Adipocyte (in vitro differentiated cells): ENCODE measurements around the gene DEFB132.
"Not testable (repeated sequence)": the region's sequence is repeated elsewhere in the genome, so short reads cannot be mapped to it uniquely, and the experiment has no call there.

Source experiments
- DNase-seq: peaks from one replicate; pipeline ENCODE4 v3.0.0-alpha.2; 2015; ENCODE audit warnings: low read depth
- H3K27me3 ChIP-seq: replicated peaks from 2 replicates; pipeline ENCODE4 v1.7.0; 2013; ENCODE audit warnings: mild to moderate bottlenecking, low read length, moderate library complexity; ENCODE audit not compliant: control insufficient read depth, insufficient read depth
- H3K36me3 ChIP-seq: 2 replicates; pipeline ENCODE4 v1.7.0; 2013; ENCODE audit warnings: low read length, mild to moderate bottlenecking, moderate library complexity; ENCODE audit not compliant: control insufficient read depth, insufficient read depth, severe bottlenecking
- H3K4me1 ChIP-seq: 2 replicates; pipeline ENCODE4 v1.7.0; 2013; ENCODE audit warnings: mild to moderate bottlenecking, low read length, moderate library complexity; ENCODE audit not compliant: control insufficient read depth, insufficient read depth
- H3K4me3 ChIP-seq: 2 replicates; pipeline ENCODE4 v1.7.0; 2013; ENCODE audit warnings: mild to moderate bottlenecking, low read length, moderate library complexity
- H3K9ac ChIP-seq: 2 replicates; pipeline ENCODE4 v1.7.0; 2013; ENCODE audit warnings: mild to moderate bottlenecking, low read length, moderate library complexity
- H3K9me3 ChIP-seq: 2 replicates; pipeline ENCODE4 v1.7.0; 2013; ENCODE audit warnings: mild to moderate bottlenecking, low read length, moderate library complexity; ENCODE audit not compliant: control insufficient read depth

The DEFB132 gene

GRCh38 chr20:227439-228105 lies 30.0 kb upstream of the DEFB132 start:
- no peak overlapping the region for H3K4me3 ChIP-seq
- no peak overlapping the region for H3K9ac ChIP-seq
- no peaks in the 10 kb centered on the region for H3K36me3 ChIP-seq
- H3K9me3 ChIP-seq = no peaks in the 10 kb centered on the region
- H3K27me3 ChIP-seq = peaks cover 30% of the 10 kb centered on the region
- no peaks in the 10 kb centered on the region for H3K4me1 ChIP-seq
- no peak for DNase-seq

GRCh38 chr20:235891-236290 lies 21.6 kb upstream of the DEFB132 start:
- Histone ChIP-seq H3K9ac (no peak overlapping the region), H3K9me3 (no peaks in the 10 kb centered on the region), H3K27me3 (no peaks in the 10 kb centered on the region), H3K36me3 (no peaks in the 10 kb centered on the region), H3K4me3 (no peak overlapping the region), H3K4me1 (peaks cover 10% of the 10 kb centered on the region)
- DNase-seq = peak; percentile 73

GRCh38 chr20:237489-237888 lies 20.0 kb upstream of the DEFB132 start:
- DNase-seq = no peak
- H3K9me3 ChIP-seq = no peaks in the 10 kb centered on the region
- H3K9ac ChIP-seq = peak overlapping the region; percentile 41
- no peak overlapping the region for H3K4me3 ChIP-seq
- peaks cover 10% of the 10 kb centered on the region for H3K4me1 ChIP-seq
- no peaks in the 10 kb centered on the region for H3K27me3 ChIP-seq
- H3K36me3 ChIP-seq = no peaks in the 10 kb centered on the region

- H3K4me1 ChIP-seq = peaks cover 10% of the 10 kb centered on the region
- no peaks in the 10 kb centered on the region for H3K9me3 ChIP-seq
- no peaks in the 10 kb centered on the region for H3K36me3 ChIP-seq
- no peaks in the 10 kb centered on the region for H3K27me3 ChIP-seq
- H3K4me3 ChIP-seq = no peak overlapping the region
- DNase-seq = peak; percentile 20
- peak overlapping the region; percentile 41 for H3K9ac ChIP-seq
These were observed 19.6 kb upstream of the DEFB132 start for GRCh38 chr20:237929-238328.

- Histone ChIP-seq H3K9ac (no peak overlapping the region), H3K4me3 (no peak overlapping the region), H3K4me1 (no peaks in the 10 kb centered on the region), H3K9me3 (peaks cover 13% of the 10 kb centered on the region), H3K36me3 (no peaks in the 10 kb centered on the region), H3K27me3 (no peaks in the 10 kb centered on the region)
- no peak for DNase-seq
These were observed 14.6 kb upstream of the DEFB132 start for GRCh38 chr20:242905-243304.

GRCh38 chr20:251354-251753 lies 6.2 kb upstream of the DEFB132 start:
- no peak overlapping the region for H3K4me3 ChIP-seq
- no peak overlapping the region for H3K9ac ChIP-seq
- H3K27me3 ChIP-seq = peaks cover 22% of the 10 kb centered on the region
- no peak for DNase-seq
- no peaks in the 10 kb centered on the region for H3K36me3 ChIP-seq
- H3K4me1 ChIP-seq = no peaks in the 10 kb centered on the region
- peaks cover 10% of the 10 kb centered on the region for H3K9me3 ChIP-seq

- H3K9ac ChIP-seq = no peak overlapping the region
- no peaks in the 10 kb centered on the region for H3K36me3 ChIP-seq
- H3K27me3 ChIP-seq = peaks cover 34% of the 10 kb centered on the region
- H3K4me3 ChIP-seq = no peak overlapping the region
- no peaks in the 10 kb centered on the region for H3K4me1 ChIP-seq
- no peak for DNase-seq
- no peaks in the 10 kb centered on the region for H3K9me3 ChIP-seq
These were observed 4.7 kb upstream of the DEFB132 start for GRCh38 chr20:252801-253200.

- not testable (repeated sequence) for H3K36me3 ChIP-seq, H3K4me3 ChIP-seq, H3K9me3 ChIP-seq, DNase-seq, H3K9ac ChIP-seq, H3K4me1 ChIP-seq
- H3K27me3 ChIP-seq = peaks cover 35% of the 10 kb centered on the region
These were observed 4.1 kb upstream of the DEFB132 start for GRCh38 chr20:253447-253846.

GRCh38 chr20:258269-258858 lies 840 bp downstream of the DEFB132 start:
- Histone ChIP-seq H3K9ac (no peak overlapping the region), H3K9me3 (no peaks in the 10 kb centered on the region), H3K27me3 (peaks cover 38% of the 10 kb centered on the region), H3K4me3 (no peak overlapping the region), H3K4me1 (peaks cover 12% of the 10 kb centered on the region), H3K36me3 (no peaks in the 10 kb centered on the region)
- no peak for DNase-seq

GRCh38 chr20:258963-259362 lies 1.4 kb downstream of the DEFB132 start:
- Histone ChIP-seq H3K27me3 (peaks cover 38% of the 10 kb centered on the region), H3K9ac (no peak overlapping the region), H3K4me3 (no peak overlapping the region), H3K36me3 (no peaks in the 10 kb centered on the region), H3K9me3 (no peaks in the 10 kb centered on the region), H3K4me1 (peaks cover 12% of the 10 kb centered on the region)
- DNase-seq = peak; percentile 41

GRCh38 chr20:259981-260380 lies 2.5 kb downstream of the DEFB132 start:
- Histone ChIP-seq H3K9ac (no peak overlapping the region), H3K4me3 (no peak overlapping the region), H3K27me3 (peaks cover 32% of the 10 kb centered on the region), H3K36me3 (no peaks in the 10 kb centered on the region), H3K4me1 (peaks cover 12% of the 10 kb centered on the region), H3K9me3 (no peaks in the 10 kb centered on the region)
- DNase-seq = no peak

- no peaks in the 10 kb centered on the region for H3K9me3 ChIP-seq
- DNase-seq = no peak
- no peaks in the 10 kb centered on the region for H3K36me3 ChIP-seq
- H3K9ac ChIP-seq = no peak overlapping the region
- peaks cover 28% of the 10 kb centered on the region for H3K27me3 ChIP-seq
- no peak overlapping the region for H3K4me3 ChIP-seq
- peaks cover 27% of the 10 kb centered on the region for H3K4me1 ChIP-seq
These were observed 6.2 kb downstream of the DEFB132 start for GRCh38 chr20:263701-264100.
